Hepatocyte (in vitro differentiated cells): ENCODE data around the gene ZNF775.

ENCODE experiments used
- EZH2 ChIP-seq: fragments of 200-600 bp; sonication (generic); IDR thresholded peaks from 2 replicates; pipeline ENCODE4 v1.6.1; 2016; ENCODE audit warnings: antibody characterized with exemption, mild to moderate bottlenecking, borderline replicate concordance
- EZH2phosphoT487 ChIP-seq: fragments of 200-600 bp; sonication (generic); IDR thresholded peaks from one replicate; pipeline ENCODE4 v1.6.1; 2018; ENCODE audit warnings: antibody characterized with exemption, mild to moderate bottlenecking, low read depth, moderate library complexity; ENCODE audit not compliant: unreplicated experiment, severe bottlenecking
- TF ChIP-seq, protein P1 (sequence below): fragments of 200-600 bp; sonication (generic); IDR thresholded peaks from 2 replicates; pipeline ENCODE4 v1.5.1; 2016; ENCODE audit warnings: antibody characterized with exemption, mild to moderate bottlenecking; ENCODE audit not compliant: poor library complexity

DNA sequence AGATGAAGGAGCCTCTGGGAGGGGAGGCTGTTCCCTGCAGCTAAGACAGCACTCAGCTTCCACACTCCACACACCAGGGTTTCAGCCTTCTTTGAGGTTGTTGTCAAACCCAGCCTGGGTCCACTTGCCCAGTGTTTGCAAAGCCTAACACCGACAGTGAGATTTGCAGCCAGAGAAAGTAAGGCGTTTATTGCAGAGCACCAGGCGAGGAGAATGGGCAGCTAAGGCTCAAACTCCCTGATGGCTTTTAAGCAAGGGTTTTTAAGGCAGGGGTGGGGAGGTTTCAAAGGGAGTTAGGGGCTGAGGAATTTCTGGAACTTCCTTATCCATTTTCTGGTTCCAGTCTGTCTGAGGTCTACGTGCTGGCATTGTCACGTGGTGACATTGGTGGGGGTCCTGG is 4.7 kb upstream of the ZNF775 start:
- TF ChIP-seq EZH2phosphoT487 (no peak), EZH2 (no peak)
- TF ChIP-seq, protein P1, sequence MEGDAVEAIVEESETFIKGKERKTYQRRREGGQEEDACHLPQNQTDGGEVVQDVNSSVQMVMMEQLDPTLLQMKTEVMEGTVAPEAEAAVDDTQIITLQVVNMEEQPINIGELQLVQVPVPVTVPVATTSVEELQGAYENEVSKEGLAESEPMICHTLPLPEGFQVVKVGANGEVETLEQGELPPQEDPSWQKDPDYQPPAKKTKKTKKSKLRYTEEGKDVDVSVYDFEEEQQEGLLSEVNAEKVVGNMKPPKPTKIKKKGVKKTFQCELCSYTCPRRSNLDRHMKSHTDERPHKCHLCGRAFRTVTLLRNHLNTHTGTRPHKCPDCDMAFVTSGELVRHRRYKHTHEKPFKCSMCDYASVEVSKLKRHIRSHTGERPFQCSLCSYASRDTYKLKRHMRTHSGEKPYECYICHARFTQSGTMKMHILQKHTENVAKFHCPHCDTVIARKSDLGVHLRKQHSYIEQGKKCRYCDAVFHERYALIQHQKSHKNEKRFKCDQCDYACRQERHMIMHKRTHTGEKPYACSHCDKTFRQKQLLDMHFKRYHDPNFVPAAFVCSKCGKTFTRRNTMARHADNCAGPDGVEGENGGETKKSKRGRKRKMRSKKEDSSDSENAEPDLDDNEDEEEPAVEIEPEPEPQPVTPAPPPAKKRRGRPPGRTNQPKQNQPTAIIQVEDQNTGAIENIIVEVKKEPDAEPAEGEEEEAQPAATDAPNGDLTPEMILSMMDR: no peak
